GM12878 (cell line): ENCODE data around the gene AMH. TPM values are rescaled to one million over a fixed set of nuclear protein-coding genes. Genes with fewer than 3 reads are reported as not detected.

ENCODE experiments used
- CBX3 ChIP-seq: fragments of 200-600 bp; sonication (generic); IDR thresholded peaks from 2 replicates; pipeline ENCODE4 v1.6.1; 2016; ENCODE audit warnings: low read depth, borderline replicate concordance
- CHD1 ChIP-seq: IDR thresholded peaks from 2 replicates; pipeline ENCODE4 v1.6.1; 2012; ENCODE audit warnings: low read depth, low read length, improper control_type of control experiment
- CHD2 ChIP-seq: IDR thresholded peaks from 2 replicates; pipeline ENCODE4 v1.6.1; 2011; ENCODE audit warnings: low read depth, low read length, improper control_type of control experiment, borderline replicate concordance
- CHD4 ChIP-seq: fragments of 200-600 bp; sonication (generic); IDR thresholded peaks from 2 replicates; pipeline ENCODE4 v1.6.1; 2016; ENCODE audit warnings: mild to moderate bottlenecking
- E2F4 ChIP-seq: IDR thresholded peaks from 2 replicates; pipeline ENCODE4 v1.6.1; 2012; ENCODE audit warnings: low read depth, low read length, improper control_type of control experiment
- FOXK2 ChIP-seq: fragments of 450-650 bp; IDR thresholded peaks from 2 replicates; pipeline ENCODE4 v1.6.1; 2017; ENCODE audit warnings: mild to moderate bottlenecking, moderate library complexity
- HSF1 ChIP-seq: fragments of 150-350 bp; IDR thresholded peaks from 2 replicates; pipeline ENCODE4 v1.6.1; 2014; ENCODE audit warnings: mild to moderate bottlenecking, low read depth, low read length
- IKZF1 ChIP-seq: fragments of 450-650 bp; conservative IDR thresholded peaks from 2 replicates; pipeline ENCODE4 v1.6.1; 2017; ENCODE audit warnings: antibody characterized with exemption, mild to moderate bottlenecking
- IRF4 ChIP-seq: IDR thresholded peaks from 2 replicates; pipeline ENCODE4 v1.6.1; 2011; ENCODE audit warnings: low read depth, low read length
- IRF5 ChIP-seq: fragments of 450-650 bp; IDR thresholded peaks from 2 replicates; pipeline ENCODE4 v1.6.1; 2017; ENCODE audit warnings: borderline replicate concordance
- MEF2B ChIP-seq: fragments of 450-650 bp; IDR thresholded peaks from 2 replicates; pipeline ENCODE4 v1.6.1; 2018; ENCODE audit warnings: mild to moderate bottlenecking, moderate library complexity; ENCODE audit not compliant: partially characterized antibody, poor library complexity, severe bottlenecking
- NR2C1 ChIP-seq: fragments of 450-650 bp; IDR thresholded peaks from 2 replicates; pipeline ENCODE4 v1.6.1; 2017; ENCODE audit warnings: antibody characterized with exemption, mild to moderate bottlenecking, moderate library complexity
- RAD51 ChIP-seq: fragments of 450-650 bp; IDR thresholded peaks from 2 replicates; pipeline ENCODE4 v1.6.1; 2016; ENCODE audit warnings: moderate library complexity, mild to moderate bottlenecking, inconsistent platforms
- RUNX3 ChIP-seq: IDR thresholded peaks from 2 replicates; pipeline ENCODE4 v1.6.1; 2012; ENCODE audit warnings: low read length, inconsistent platforms
- SMAD5 ChIP-seq: IDR thresholded peaks from 2 replicates; pipeline ENCODE4 v1.6.1; 2016; ENCODE audit warnings: antibody characterized with exemption, low read depth
- SMC3 ChIP-seq: IDR thresholded peaks from 2 replicates; pipeline ENCODE4 v1.6.1; 2011; ENCODE audit warnings: low read length, improper control_type of control experiment, borderline replicate concordance
- TAF1 ChIP-seq: IDR thresholded peaks from 2 replicates; pipeline ENCODE4 v1.6.1; 2011; ENCODE audit warnings: mild to moderate bottlenecking, low read depth, low read length, borderline replicate concordance
- ZBTB40 ChIP-seq: fragments of 450-650 bp; IDR thresholded peaks from 2 replicates; pipeline ENCODE4 v1.6.1; 2016; ENCODE audit warnings: mild to moderate bottlenecking, moderate library complexity, borderline replicate concordance
- ZNF207 ChIP-seq: fragments of 450-650 bp; IDR thresholded peaks from 2 replicates; pipeline ENCODE4 v1.6.1; 2014; ENCODE audit warnings: antibody characterized with exemption, mild to moderate bottlenecking, borderline replicate concordance
- polyA plus RNA-seq, 11 experiments: library from polyadenylated mRNA; depleted of rRNA in 4 of 11; unstranded in 6 of 11; stranded (reverse) in 5 of 11; fragments of >200 nt; fragmentation: Nextera tagmentation in 4 of 11; fragmentation: Illumina TruSeq in 1 of 11; extraction: Ambion mirVana in 4 of 11; extraction: Trizol in 1 of 11; gene quantifications; 1 replicate in 1 of 11; 2 replicates in 10 of 11; pipeline versions ENCODE4 v1.2.1 to v1.2.3, GENCODE V29; 2011 to 2016; ENCODE audit warnings: inconsistent platforms in 2 of 11, missing spikeins in 2 of 11, low read depth in 1 of 11
- total RNA-seq, 4 experiments: library from RNA; depleted of rRNA in 3 of 4; stranded (reverse); fragments of >200 nt in 3 of 4; fragmentation: Illumina TruSeq in 1 of 4; extraction: Trizol in 1 of 4; gene quantifications; 2 replicates each; pipeline versions ENCODE4 v1.2.1 to v1.2.3, GENCODE V29; 2013 to 2021

Gene AMH
- total and polyA plus RNA-seq, 10 of the 15 experiments (the other 5 are each of a cell fraction or from before 2014, with no cell fraction given): 0.17 to 3.5 (median 0.81) TPM; not detected in 4

GRCh38 chr19:2266183-2266993, 17.3 kb downstream of the AMH start (continued):
- no peak for TF ChIP-seq ZBTB40
- TF ChIP-seq CHD1: no peak
- no peak for TF ChIP-seq SMAD5
- no peak for TF ChIP-seq CHD4
- TF ChIP-seq RAD51: peak; percentile 89
- no peak for TF ChIP-seq NR2C1
- TF ChIP-seq RUNX3: 0 out of 2 replicates have a peak, but pooled peaks have one; percentile 46
- no peak for TF ChIP-seq CHD2
- TF ChIP-seq IRF4: peak; percentile 73; the same call in 1 of the 2 replicates
- TF ChIP-seq ZNF207: no peak
- no peak for TF ChIP-seq CBX3
- TF ChIP-seq IRF5: no peak
- TF ChIP-seq MEF2B: no peak
- TF ChIP-seq IKZF1: peak; percentile 98
- TF ChIP-seq SMC3: no peak
- TF ChIP-seq TAF1: peak; percentile 29; the same call in 1 of the 2 replicates
- TF ChIP-seq HSF1: peak; percentile 81; the same call in 1 of the 2 replicates
- no peak for TF ChIP-seq E2F4
- TF ChIP-seq FOXK2: no peak
